ENCODE measurements around the gene SLC7A1. TPM values are rescaled to one million over a fixed set of nuclear protein-coding genes. Genes with fewer than 3 reads are reported as not detected.

The SLC7A1 gene
- total RNA-seq, 1 experiment from 2014 or later: 6.0 TPM

DNA sequence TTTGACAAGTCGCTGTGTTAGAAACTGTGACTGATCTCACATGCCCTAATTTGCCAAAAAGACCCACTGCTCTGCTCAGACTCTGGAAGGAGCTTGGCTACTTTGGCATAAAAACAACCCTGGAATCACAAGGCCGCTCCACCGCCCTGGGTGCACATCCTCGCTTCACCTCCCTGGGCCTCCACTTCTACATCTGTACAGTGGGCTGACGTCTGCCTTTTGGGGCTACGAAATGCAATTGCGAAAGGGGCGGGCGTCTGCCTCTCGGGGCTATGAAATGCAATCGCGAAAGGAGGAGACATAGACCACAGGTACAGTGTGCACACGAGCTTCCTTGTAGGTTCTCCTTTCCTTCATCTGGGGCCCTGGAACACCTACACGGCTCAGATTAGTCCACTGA, 74.2 kb downstream of the SLC7A1 start:
- in situ Hi-C loops (cut with HindIII; ENCODE audit: low pct_unique_long_range_greater_than_20kb, low sequenced_read_pairs): no loop called here

DNA sequence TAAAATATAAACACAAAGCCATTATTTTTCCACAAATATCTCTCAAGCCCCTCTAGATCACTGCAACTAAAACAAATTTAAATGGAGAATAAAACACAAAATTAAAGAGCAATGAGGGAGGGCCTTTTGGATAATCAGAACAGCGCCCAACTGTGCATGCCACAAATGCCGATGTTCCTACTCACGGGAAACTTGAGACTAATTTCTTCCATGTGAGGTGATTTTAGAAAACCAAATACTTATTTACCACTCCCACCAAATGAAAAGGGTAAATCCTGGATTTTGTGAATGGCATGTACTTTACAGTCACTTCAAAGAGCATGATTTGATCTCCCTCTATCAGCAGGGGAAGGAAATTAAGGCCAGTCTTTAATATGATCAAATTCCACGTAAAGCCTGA, 74.8 kb downstream of the SLC7A1 start:
- no peak for DNase-seq (ENCODE audit: low read depth)
- in situ Hi-C loops (cut with HindIII; ENCODE audit: low pct_unique_long_range_greater_than_20kb, low sequenced_read_pairs): no loop called here

More for the DNA sequence above, 74.2 kb downstream of the SLC7A1 start:
- no peak for DNase-seq (ENCODE audit: low read depth)

DNA sequence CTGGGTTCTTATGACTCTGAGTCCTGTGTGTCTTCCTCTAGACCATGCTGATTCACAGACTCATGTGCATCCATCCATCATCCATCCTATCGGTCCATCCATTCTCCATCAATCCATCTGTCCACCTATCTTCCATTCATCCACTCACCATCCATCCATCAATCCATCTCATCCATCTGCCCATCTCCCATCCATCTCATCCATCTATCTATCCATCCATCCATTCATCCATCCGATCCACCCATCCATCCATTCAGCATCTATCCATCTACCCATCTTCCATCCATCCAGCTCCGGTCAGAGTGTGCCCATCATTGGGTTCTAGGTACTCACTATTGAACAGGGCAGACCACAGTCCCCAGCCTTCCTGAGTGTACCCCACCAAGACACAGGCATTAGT, 75.6 kb downstream of the SLC7A1 start:
- in situ Hi-C loops (cut with HindIII; ENCODE audit: low pct_unique_long_range_greater_than_20kb, low sequenced_read_pairs): no loop called here
- no peak for DNase-seq (ENCODE audit: low read depth)

DNA sequence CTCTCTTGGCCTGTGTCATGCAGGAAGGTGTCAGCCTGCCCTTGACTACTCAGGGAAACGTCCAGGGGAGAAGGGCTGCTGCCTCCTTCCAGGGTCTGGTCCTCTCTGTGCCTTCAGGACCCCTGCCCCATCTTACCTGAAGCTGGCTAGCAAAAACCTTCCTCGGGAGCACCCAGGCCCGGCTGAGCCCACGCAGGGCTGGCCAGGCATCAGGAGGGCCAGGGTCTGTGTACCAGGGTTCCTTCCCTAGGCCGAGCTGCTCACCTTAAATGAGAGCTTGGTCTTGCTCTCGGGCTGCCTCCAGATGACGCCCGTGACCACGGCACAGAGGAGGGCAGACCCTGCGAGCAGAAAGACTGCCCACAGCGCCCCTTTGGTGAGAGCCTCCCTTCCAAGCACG, 78.6 kb downstream of the SLC7A1 start:
- no peak for DNase-seq (ENCODE audit: low read depth)
- in situ Hi-C loops (cut with HindIII; ENCODE audit: low pct_unique_long_range_greater_than_20kb, low sequenced_read_pairs): no loop called here

DNA sequence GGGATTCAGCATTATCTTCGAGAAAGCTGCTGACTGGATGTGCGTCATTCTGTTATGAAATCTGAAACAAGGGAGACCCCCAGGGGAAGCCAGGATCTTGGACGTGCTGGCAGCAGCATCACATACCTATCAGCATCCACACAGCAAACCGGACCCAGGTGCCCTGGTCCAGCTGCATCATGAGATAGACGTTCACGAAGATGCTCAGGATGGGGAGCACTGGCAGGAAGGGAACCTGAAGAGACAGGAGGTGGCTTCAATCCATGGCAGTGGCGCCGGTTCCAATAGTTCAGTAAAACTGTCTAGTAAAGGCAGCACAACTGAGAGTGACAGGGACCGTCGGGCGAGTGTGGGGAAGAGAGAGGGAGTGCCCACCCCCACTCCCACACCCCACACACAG, 79.5 kb downstream of the SLC7A1 start:
- in situ Hi-C loops (cut with HindIII; ENCODE audit: low pct_unique_long_range_greater_than_20kb, low sequenced_read_pairs): no loop called here
- DNase-seq (ENCODE audit: low read depth): no peak

DNA sequence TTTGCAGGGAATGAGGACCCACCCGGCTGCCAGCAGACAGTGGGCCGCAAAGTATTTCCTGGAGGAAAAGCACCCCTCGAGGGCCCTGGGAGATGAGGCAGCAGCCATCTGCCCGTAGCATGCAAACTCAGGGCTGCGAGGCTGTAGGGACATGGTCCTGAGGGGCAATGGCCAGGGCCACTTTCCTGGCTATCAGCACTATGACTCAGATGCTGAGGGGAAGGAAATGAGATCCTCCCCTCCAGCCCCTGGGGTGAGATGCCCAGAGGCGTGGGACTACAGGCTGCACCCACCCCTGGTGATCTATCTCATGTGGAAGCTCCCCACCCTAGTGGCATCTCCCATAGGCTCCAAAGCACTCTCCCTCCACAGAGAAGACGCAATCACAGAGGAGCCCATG, 80.1 kb downstream of the SLC7A1 start:
- in situ Hi-C loops (cut with HindIII; ENCODE audit: low pct_unique_long_range_greater_than_20kb, low sequenced_read_pairs): no loop called here
- no peak for DNase-seq (ENCODE audit: low read depth)

DNA sequence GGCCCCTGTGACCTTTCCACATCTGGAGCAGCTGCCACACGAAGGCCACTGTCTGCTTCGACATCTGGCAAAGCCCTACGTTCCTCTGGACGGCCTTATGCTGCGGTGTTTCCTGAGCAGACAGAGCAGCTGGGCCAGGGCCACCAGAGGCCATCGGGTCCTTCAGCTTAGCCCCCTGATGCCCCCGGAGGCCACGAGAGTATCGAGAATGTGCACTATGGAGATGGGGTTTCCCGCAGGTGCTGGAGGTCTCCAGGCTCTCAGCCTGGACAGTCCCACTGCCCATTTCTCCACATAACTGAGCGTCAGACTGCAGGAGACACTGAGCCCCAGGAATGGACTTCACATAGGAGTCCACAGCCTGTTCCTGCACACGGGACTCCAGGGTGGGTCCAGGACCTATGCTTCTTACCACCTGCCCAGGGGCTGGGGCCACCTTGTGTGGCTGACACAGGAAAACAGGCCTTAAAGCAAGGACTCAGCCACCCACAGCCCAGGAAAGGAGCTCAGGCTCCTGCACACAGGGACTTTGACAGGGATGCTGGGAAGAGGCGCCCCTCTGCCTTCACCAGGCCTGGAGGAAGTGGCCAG, 80.7 kb downstream of the SLC7A1 start:
- no peak for DNase-seq (ENCODE audit: low read depth)
- in situ Hi-C loops (cut with HindIII; ENCODE audit: low pct_unique_long_range_greater_than_20kb, low sequenced_read_pairs): no loop called here

DNA sequence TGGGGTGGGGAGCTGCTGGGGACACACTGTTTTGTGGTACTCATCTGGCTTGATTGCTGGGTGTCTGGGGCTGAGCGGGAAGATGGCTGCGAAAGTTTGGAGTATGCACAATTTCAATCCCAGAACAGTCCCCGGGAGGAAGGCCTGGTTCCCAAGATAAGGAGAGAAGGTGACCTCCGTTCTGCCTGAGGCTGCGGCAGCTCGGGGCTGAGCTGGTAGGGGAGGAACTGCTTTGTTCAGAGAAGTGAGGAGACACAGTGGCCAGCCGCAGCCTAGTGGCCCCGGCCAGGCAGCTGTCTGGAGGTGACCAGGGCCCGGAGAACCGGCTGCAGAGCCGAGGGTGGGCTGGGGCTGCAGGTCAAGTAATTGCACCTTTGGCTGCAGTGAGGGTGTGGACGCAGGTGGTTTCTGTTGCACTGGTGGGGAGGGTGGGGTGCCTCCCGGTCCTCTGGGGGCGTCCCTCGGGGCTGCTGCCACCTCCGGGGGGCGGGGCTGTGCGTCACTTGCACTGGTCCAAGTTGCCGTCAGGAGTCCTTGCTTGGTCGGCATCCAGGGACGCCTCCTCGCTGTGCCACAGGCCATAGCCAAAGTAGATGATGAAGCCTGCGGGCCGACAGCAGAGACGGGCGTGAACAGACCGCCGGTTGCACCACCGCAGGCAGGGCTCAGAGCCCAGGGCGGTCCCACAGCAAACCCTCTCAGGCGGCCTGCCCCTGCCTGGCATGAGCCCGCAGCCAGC, 81.3 kb downstream of the SLC7A1 start:
- DNase-seq (ENCODE audit: low read depth): no peak
- in situ Hi-C loops (cut with HindIII; ENCODE audit: low pct_unique_long_range_greater_than_20kb, low sequenced_read_pairs): no loop called here

DNA sequence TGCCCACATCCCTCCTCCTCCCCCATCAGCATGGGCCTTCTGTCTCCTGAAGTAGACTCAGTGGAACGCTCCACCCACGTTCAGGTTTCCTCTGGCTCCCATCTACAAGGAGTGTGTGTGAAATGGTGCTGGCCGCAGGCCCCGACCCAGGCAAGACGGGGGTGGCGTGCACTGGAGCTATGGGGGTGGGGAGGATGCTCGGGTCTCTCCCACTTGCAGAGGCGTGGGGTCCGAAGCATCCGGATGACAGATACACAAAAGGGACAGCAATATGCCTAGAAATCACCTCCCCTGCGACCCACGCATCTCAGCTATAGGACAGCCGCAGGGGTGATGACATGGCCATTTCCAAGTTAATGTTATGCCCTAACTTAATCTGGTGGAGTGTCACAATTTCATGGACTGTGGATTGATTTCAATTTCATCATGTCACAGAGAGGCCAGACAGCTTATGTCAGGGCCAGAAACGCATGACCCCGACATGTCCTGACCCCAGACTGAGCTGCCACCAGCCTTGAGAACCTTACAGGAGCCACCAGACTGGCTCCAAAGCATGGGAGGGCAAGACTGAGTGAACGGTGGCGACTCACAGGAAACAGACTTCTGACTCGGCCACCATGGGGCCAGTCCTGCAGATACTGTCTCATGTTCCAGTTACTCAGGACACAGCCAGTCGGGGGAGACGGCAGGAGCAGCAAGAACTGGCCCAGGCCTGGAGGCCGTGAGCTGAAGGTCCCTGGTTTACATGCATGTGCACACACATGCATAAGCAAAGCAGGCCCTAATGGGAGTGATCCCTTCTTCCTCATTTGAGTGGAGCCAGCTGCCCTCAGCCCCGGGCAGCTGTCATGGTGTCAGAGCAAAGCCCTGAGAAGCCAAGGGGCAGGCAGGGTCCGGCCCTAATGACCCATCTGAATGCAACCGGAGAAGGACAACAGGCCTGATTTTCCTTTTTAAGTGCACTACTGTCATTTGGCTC, 82.2 kb downstream of the SLC7A1 start:
- no peak for DNase-seq (ENCODE audit: low read depth)
- in situ Hi-C loops (cut with HindIII; ENCODE audit: low pct_unique_long_range_greater_than_20kb, low sequenced_read_pairs): no loop called here

DNA sequence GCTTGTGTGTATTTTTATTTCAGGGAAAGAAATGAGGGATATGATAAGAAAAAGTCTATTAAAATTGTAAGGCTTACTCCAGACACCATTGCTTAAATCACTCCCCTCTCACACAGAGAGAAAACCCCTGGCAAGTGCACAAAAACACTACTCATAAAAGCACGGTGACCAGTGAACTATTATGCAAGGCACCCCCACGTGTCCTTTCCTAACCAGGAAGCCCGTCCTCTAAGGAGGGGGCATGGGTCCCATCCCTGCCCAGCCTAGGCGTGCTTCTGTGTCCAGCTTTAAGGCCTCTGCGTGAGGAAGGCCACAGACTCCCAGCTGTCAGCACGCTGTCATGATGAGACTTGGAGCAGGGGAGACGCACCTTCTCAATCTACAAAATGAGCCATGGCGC, 83.5 kb downstream of the SLC7A1 start:
- in situ Hi-C loops (cut with HindIII; ENCODE audit: low pct_unique_long_range_greater_than_20kb, low sequenced_read_pairs): no loop called here
- no peak for DNase-seq (ENCODE audit: low read depth)

DNA sequence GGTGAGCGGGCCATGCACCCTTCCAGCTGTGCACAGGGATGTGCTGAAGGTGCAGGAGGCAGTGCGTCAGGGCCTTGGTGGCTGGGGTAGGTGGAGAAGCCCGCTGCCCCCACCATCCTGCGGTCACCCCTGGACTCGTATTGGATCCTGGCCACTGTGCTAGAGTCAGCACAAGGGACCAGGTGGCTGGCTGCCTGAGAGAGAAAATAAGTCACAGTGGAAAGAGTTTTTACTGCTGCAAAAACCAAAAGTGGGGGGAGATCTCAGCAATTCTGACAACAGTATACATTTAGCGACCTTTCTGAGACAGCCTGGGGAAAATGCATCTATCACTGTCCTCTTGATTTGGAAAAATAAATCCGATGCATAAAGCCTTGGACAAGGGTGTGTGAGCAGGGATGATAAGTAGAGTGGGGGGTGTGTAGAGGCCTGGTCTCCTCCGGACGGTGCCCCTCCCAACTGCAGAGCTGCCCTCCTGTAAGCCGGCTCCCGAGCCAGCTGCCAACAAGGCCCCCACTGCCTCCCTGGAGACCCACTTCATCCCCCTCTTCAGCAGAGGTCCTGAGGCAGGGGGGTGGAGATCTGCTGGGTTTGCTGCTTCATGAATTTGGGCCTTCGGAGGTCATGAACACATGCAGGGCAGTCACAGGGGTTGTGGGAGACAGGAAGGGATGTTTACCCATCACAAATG, 84.2 kb downstream of the SLC7A1 start:
- no peak for DNase-seq (ENCODE audit: low read depth)
- in situ Hi-C loops (cut with HindIII; ENCODE audit: low pct_unique_long_range_greater_than_20kb, low sequenced_read_pairs): no loop called here

DNA sequence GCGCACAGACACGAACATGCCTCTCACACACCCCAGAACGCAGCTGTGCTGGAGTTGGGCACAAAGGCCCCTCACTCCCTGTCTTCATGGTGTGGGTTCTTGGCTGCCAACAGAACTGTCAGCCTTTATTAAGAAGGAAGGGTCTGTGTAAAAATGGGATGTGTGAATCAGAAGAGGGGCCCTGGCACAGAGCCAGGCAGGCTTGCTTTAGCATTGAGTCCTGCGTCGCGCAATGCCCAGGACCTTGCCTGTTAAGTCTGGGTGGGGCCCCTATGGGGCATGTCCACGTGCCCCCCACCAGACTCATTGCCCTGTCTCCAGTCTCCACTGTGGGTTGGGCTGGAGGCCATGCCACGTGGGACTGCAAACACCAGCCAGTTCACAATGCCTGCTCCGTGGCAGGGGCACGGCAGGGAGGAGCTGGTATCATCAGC, 84.8 kb downstream of the SLC7A1 start:
- in situ Hi-C loops (cut with HindIII; ENCODE audit: low pct_unique_long_range_greater_than_20kb, low sequenced_read_pairs): no loop called here
- DNase-seq (ENCODE audit: low read depth): no peak

DNA sequence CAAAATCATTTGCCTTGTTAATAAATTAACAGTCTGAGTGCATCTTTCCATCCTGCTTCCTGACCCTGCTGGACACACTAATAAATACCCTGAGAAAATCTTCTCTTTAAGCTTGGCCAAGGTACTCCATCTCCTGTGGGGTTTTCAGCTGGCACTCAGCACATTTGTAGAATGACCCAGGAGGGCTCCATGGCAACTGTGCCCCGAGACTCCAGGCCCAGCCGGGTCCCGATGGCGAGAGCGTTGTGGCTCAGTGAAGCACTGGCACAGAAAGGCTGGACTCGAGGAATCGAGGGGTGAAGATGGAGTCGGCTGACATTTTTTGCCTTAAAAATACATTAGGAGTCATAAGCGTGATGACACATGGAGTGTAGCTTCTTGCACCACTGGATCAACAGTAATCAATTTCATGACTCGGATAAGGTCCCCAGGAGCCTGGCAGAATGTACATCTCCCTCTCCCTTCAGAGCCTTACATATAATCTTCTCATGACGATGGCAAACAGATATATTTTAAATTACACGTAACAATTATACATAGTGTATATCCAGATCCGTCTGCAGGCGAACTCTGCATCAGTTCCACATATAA, 85.4 kb downstream of the SLC7A1 start:
- no peak for DNase-seq (ENCODE audit: low read depth)
- in situ Hi-C loops (cut with HindIII; ENCODE audit: low pct_unique_long_range_greater_than_20kb, low sequenced_read_pairs): no loop called here

DNA sequence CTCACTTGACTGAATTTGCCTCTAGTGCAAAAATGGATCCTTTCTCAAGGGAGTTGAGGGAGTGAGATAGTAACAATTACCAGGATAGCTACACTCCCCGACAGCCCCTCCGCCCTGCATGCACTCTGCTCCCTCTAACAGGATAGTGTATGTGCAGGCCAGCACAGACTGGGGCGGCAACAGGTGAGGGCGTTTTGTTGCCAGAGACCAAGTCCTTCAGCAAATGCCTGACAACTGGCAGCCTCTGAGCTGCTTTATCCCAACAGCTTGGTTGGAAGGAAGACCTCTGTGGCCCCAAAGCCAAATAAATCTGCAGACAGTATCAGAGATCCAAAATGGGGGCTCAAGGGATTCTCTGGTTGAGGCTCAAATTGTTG, 86.6 kb downstream of the SLC7A1 start:
- in situ Hi-C loops (cut with HindIII; ENCODE audit: low pct_unique_long_range_greater_than_20kb, low sequenced_read_pairs): no loop called here
- DNase-seq (ENCODE audit: low read depth): no peak

DNA sequence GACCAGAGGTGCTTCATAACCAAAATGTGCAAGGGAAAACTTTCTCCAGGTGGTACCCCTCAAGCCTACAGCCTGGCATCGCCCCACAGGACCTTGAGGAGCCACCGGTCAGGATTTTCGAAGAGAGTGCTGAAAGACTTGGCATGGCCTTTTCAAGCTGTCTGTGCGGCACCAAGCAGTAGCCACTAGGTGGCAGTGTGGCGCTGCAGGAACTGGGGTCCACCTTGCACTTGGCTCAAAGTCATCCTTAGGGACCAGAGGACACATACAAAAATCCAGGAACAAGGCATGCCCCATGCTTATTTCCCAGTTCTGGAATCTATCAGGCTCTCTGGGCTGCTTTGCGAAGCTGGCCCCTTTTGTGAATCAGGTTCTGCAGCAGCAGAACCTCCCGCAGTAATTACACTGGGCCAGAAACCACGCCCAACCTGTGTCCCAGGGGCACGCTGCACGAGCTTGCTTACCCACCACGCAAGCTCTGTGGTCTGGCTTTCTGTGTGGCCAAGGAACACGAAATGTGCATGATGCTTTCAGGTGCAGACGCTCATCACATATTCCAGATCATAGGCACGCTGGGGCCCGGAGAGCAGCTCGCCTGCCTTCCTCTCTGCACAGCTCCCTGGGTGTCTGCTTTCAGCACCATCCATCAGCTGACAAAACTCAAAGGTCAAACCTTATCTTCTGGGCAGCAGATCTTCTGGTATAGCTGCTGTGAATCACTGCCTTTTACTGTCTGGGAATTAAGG, 87.2 kb downstream of the SLC7A1 start:
- peak; percentile 42 for DNase-seq (ENCODE audit: low read depth)
- in situ Hi-C loops (cut with HindIII; ENCODE audit: low pct_unique_long_range_greater_than_20kb, low sequenced_read_pairs): no loop called here

DNA sequence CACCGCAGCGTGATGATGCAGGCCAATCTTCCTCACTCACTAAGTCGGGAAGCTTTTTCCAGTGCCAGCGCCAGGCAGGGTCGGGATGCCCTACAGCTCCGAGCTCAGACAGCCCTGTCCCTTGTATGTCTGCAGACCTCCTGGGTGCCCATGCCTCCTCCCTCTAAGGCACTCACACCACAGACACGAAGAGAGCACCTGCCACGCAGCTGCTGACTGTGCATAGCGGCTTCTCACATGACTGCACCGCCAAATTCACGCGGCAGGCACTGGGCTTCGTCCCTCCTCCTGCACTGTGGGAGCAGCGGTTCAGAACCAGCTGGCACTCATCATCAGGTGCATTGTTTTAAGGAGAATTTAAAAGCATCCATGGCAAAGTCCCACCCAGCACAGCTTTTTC, 88.1 kb downstream of the SLC7A1 start:
- in situ Hi-C loops (cut with HindIII; ENCODE audit: low pct_unique_long_range_greater_than_20kb, low sequenced_read_pairs): no loop called here
- no peak for DNase-seq (ENCODE audit: low read depth)

DNA sequence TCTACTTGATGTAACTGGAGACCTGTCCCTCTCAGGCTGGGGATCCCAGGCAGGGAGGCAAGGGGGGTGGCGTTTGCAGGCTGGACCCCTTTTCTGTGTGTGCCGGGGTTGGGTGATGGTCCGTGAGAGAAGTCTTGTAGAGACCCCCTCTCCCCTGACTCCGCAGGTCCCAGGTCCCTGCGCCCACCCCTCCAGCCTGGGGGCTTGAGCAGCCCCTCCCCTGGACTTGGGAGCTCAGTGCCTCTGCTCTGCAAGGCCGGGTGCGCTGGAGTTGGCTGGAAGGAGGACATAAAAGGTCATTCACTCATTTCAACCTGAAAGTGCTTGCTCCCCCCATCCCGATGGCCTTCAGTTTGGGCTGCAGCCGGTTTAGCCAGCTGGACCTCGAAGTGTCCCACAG, 89.5 kb downstream of the SLC7A1 start:
- no peak for DNase-seq (ENCODE audit: low read depth)
- in situ Hi-C loops (cut with HindIII; ENCODE audit: low pct_unique_long_range_greater_than_20kb, low sequenced_read_pairs): no loop called here

DNA sequence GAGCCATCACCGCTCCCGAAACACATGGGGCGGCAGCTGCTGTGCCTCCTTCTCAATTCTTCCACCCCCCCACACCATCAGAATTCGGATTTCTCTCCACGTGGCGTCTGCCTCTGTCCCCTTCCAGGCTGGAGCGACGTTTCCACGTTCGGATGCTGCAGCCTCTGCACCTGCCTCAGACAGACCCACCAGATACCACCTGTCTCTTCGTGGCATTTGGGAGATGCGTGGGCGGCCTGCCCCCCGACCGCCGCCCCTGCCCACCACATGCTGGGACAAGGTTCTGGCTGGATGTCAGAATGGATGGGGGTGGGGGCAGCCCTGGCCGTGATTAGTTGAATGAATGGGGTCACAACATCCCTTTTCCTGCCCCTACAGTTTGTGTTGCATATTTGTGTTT, 90.0 kb downstream of the SLC7A1 start:
- in situ Hi-C loops (cut with HindIII; ENCODE audit: low pct_unique_long_range_greater_than_20kb, low sequenced_read_pairs): no loop called here
- DNase-seq (ENCODE audit: low read depth): no peak
